K562 (cell line): Measurements from ENCODE around the gene AGXT. TPM values are rescaled to one million over a fixed set of nuclear protein-coding genes. Genes with fewer than 3 reads are reported as not detected.

Source experiments
- ATAC-seq: fragments of 200-7000 bp; cut with Tn5 transposase; 3 replicates; pipeline ENCODE4 v1.9.1; 2020; ENCODE audit warnings: moderate library complexity
- BruUV-seq: library from RNA; stranded (reverse); fragments of 400-500 nt; replicated peaks from 2 replicates; lab custom pipeline; 2021; lab: Mats Ljungman, UMichigan
- CTCF ChIA-PET: fragments of 300-600 bp; formaldehyde crosslinking; extraction: SDS; loops from one replicate; lab custom pipeline; 2021; ENCODE audit warnings: low intra/inter-chr PET ratio; lab: Yijun Ruan, JAX
- POLR2A ChIA-PET: fragments of 300-600, 350-650 bp; sonication (Branson Sonifier 250); formaldehyde crosslinking; extraction: SDS; loops from one replicate; lab custom pipeline; 2021; ENCODE audit warnings: antibody characterized with exemption, inconsistent platforms; lab: Yijun Ruan, JAX
- DNase-seq, 4 experiments: peaks; one replicate each; pipeline versions ENCODE4 v3.0.0 to v3.0.0-alpha.2; 2011 to 2018; ENCODE audit warnings: low spot score in 3 of 4, mixed read lengths in 3 of 4; ENCODE audit errors: extremely low read depth in 1 of 4
- FAIRE-seq: peaks from 2 replicates; lab custom pipeline; 2011; peaks lifted over from hg19 to GRCh38; lab: Jason Lieb, UNC
- H2AFZ ChIP-seq: 2 replicates; pipeline ENCODE4 v1.6.0; 2011; ENCODE audit warnings: low read depth, low read length, control low read depth, inconsistent platforms
- H3K27ac ChIP-seq: fragments of 200-600 bp; 3 replicates; pipeline ENCODE4 v1.8.0; 2011; ENCODE audit warnings: low read depth, mild to moderate bottlenecking, control low read depth, inconsistent platforms, low read length, moderate library complexity, mixed read lengths; ENCODE audit errors: extremely low read depth
- H3K27me3 ChIP-seq, 2 experiments: fragments of 300-600 bp in 1 of 2; 2 replicates in 1 of 2; 3 replicates in 1 of 2; pipeline versions ENCODE4 v1.6.0 to v1.8.0; 2011; ENCODE audit warnings: inconsistent platforms in 2 of 2, low read length in 2 of 2, mild to moderate bottlenecking in 1 of 2, mixed read lengths in 1 of 2, moderate library complexity in 1 of 2; ENCODE audit not compliant: control insufficient read depth in 2 of 2, insufficient read depth in 2 of 2
- H3K36me3 ChIP-seq: fragments of 300-600 bp; 3 replicates; pipeline ENCODE4 v1.8.0; 2011; ENCODE audit warnings: mild to moderate bottlenecking, low read length, inconsistent platforms; ENCODE audit not compliant: control insufficient read depth, insufficient read depth
- H3K4me1 ChIP-seq, 2 experiments: fragments of 200-600 bp in 1 of 2; replicated peaks in 1 of 2; 2 replicates in 1 of 2; 3 replicates in 1 of 2; pipeline versions ENCODE4 v1.5.1 to v1.8.0; 2011; ENCODE audit warnings: inconsistent platforms in 2 of 2, low read length in 2 of 2, mild to moderate bottlenecking in 1 of 2, mixed read lengths in 1 of 2, moderate library complexity in 1 of 2; ENCODE audit not compliant: control insufficient read depth in 2 of 2, insufficient read depth in 2 of 2
- H3K4me2 ChIP-seq: 2 replicates; pipeline ENCODE4 v1.6.1; 2011; ENCODE audit warnings: low read length, control low read depth, inconsistent platforms, mixed read lengths; ENCODE audit not compliant: insufficient read depth
- H3K4me3 ChIP-seq: fragments of 200-600 bp; sonication (generic), shearing (Covaris generic); 2 replicates; pipeline ENCODE4 v1.5.1; 2016; ENCODE audit warnings: control low read depth, inconsistent platforms
- H3K79me2 ChIP-seq: fragments of 200-600 bp; 3 replicates; pipeline ENCODE4 v1.8.0; 2011; ENCODE audit warnings: low read length, inconsistent platforms; ENCODE audit not compliant: control insufficient read depth, insufficient read depth
- H3K9ac ChIP-seq, 2 experiments: 2 replicates each; pipeline versions ENCODE4 v1.6.0 to v1.6.1; 2011; ENCODE audit warnings: low read depth in 2 of 2, low read length in 2 of 2, control low read depth in 1 of 2, inconsistent platforms in 1 of 2, mild to moderate bottlenecking in 1 of 2, mixed read lengths in 1 of 2; ENCODE audit not compliant: insufficient read depth in 1 of 2
- H3K9me1 ChIP-seq: one replicate; pipeline ENCODE4 v1.6.0; 2011; ENCODE audit warnings: inconsistent platforms, mild to moderate bottlenecking, low read length, moderate library complexity; ENCODE audit not compliant: control insufficient read depth, insufficient read depth
- H3K9me3 ChIP-seq: replicated peaks from 2 replicates; pipeline ENCODE4 v1.5.1; 2011; ENCODE audit warnings: low read depth, low read length, inconsistent platforms; ENCODE audit not compliant: control insufficient read depth, insufficient read depth
- H4K20me1 ChIP-seq: replicated peaks from 2 replicates; pipeline ENCODE4 v1.6.1; 2011; ENCODE audit warnings: low read length, inconsistent platforms, mixed read lengths; ENCODE audit not compliant: control insufficient read depth, insufficient read depth
- ESRRA ChIP-seq: fragments of 450-650 bp; IDR thresholded peaks from 2 replicates; pipeline ENCODE4 v1.6.1; 2014; ENCODE audit warnings: low read depth, mild to moderate bottlenecking, moderate library complexity, borderline replicate concordance
- WGBS: fragments of 100-300 bp; shearing (Covaris generic); methylation state at CpG from one replicate; pipeline ENCODE4 v1.1.6; 2016; ENCODE audit warnings: low coverage, mixed read lengths; ENCODE audit not compliant: insufficient coverage; ENCODE audit errors: missing lambda C conversion rate; 5-methylcytosine and 5-hydroxymethylcytosine counted together
- in situ Hi-C: fragments of 300-500 bp; cut with MboI; formaldehyde crosslinking; loops from 4 replicates; pipeline ENCODE4 v1.15.0; 2018; ENCODE audit warnings: inconsistent platforms, mixed read lengths
- intact Hi-C: fragments of 100-400 bp; cut with micrococcal nuclease; formaldehyde crosslinking; loops from 2 replicates; pipeline ENCODE4 v1.14.2; 2022
- polyA plus RNA-seq, 8 experiments: library from polyadenylated mRNA; depleted of rRNA in 4 of 8; stranded (reverse) in 5 of 8; unstranded in 3 of 8; fragments of >200 nt; fragmentation: Nextera tagmentation in 2 of 8; fragmentation: Illumina TruSeq in 1 of 8; extraction: Ambion mirVana in 2 of 8; extraction: Trizol in 1 of 8; gene quantifications; 2 replicates each; pipeline versions ENCODE4 v1.2.1 to v1.2.3, GENCODE V29; 2011 to 2014; ENCODE audit warnings: inconsistent platforms in 1 of 8, missing spikeins in 1 of 8
- total RNA-seq, 7 experiments: library from RNA; depleted of rRNA in 6 of 7; stranded (reverse); fragments of >200 nt in 6 of 7; fragmentation: Illumina TruSeq in 2 of 7; extraction: Trizol in 2 of 7; gene quantifications; 2 replicates each; pipeline versions ENCODE4 v1.2.1 to v1.2.3, GENCODE V29; 2011 to 2021; ENCODE audit warnings: low replicate concordance in 1 of 7
- TF ChIP-seq, protein P1 (sequence below): sonication (generic); formaldehyde crosslinking; IDR thresholded peaks from 2 replicates; pipeline ENCODE4 v1.8.1; 2023; ENCODE audit warnings: missing genetic modification reagents, mild to moderate bottlenecking, borderline replicate concordance
- TF ChIP-seq, protein P2 (sequence below): fragments of 150-350 bp; conservative IDR thresholded peaks from 2 replicates; pipeline ENCODE4 v1.6.1; 2014; ENCODE audit warnings: low read length
- TF ChIP-seq, protein P3 (sequence below), 2 experiments: fragments of 450-650 bp; formaldehyde crosslinking in 1 of 2; IDR thresholded peaks; 2 replicates each; pipeline versions ENCODE4 v1.4.0 to v1.6.1; 2014 to 2020; ENCODE audit warnings: mild to moderate bottlenecking in 2 of 2, borderline replicate concordance in 1 of 2, low read depth in 1 of 2

The AGXT gene
- total and polyA plus RNA-seq, 9 of the 15 experiments (the other 6 are each of a cell fraction or from before 2014, with no cell fraction given) = 0.18 TPM; not detected in 8

DNA sequence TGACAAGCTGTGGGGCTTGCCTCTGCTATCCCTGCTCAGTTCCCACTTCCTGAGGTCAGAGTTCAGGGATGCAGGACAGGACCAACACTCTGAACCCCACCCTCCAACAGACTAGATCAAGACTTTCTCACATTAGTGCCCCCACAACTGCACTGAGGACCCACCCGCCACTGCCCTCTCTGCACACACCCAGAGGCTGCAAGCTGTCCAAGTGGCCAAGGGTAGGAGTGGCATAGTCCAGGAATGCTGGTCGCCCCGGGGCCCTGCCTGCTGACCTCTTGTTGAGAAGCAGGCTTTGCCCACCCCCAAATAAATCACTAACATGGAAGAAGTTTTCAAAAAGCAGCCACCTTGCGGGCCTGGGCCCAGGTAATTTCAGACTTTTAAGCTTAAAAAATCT, 43.1 kb upstream of the AGXT start:
- DNase-seq (no peak), ATAC-seq (no peak), FAIRE-seq (no peak)
- no peak overlapping the region for H3K4me3 ChIP-seq
- no peaks in the 10 kb centered on the region for H3K36me3 ChIP-seq
- H3K9me1 ChIP-seq = no peaks in the 10 kb centered on the region
- WGBS = 0% methylated on average over 2 of the region's 4 CpGs
- no peaks in the 10 kb centered on the region for H3K79me2 ChIP-seq
- no TSS peak for BruUV-seq
- in situ Hi-C loops (no loop called here), intact Hi-C loops (no loop called here)
- no peak overlapping the region for H2AFZ ChIP-seq
- no peak overlapping the region for H3K4me2 ChIP-seq
- H3K9me3 ChIP-seq = no peaks in the 10 kb centered on the region
- no peaks in the 10 kb centered on the region for H3K4me1 ChIP-seq
- H4K20me1 ChIP-seq = no peaks in the 10 kb centered on the region
- no peak overlapping the region for H3K9ac ChIP-seq
- ChIA-PET POLR2A (no interaction called here), CTCF (no interaction called here)
- peaks cover 4 to 42% of the 10 kb centered on the region in 2 experiments; a peak in 4 of 5 replicates for H3K27me3 ChIP-seq
- no peak overlapping the region for H3K27ac ChIP-seq
- TF ChIP-seq ESRRA = no peak
- TF ChIP-seq, protein P1, sequence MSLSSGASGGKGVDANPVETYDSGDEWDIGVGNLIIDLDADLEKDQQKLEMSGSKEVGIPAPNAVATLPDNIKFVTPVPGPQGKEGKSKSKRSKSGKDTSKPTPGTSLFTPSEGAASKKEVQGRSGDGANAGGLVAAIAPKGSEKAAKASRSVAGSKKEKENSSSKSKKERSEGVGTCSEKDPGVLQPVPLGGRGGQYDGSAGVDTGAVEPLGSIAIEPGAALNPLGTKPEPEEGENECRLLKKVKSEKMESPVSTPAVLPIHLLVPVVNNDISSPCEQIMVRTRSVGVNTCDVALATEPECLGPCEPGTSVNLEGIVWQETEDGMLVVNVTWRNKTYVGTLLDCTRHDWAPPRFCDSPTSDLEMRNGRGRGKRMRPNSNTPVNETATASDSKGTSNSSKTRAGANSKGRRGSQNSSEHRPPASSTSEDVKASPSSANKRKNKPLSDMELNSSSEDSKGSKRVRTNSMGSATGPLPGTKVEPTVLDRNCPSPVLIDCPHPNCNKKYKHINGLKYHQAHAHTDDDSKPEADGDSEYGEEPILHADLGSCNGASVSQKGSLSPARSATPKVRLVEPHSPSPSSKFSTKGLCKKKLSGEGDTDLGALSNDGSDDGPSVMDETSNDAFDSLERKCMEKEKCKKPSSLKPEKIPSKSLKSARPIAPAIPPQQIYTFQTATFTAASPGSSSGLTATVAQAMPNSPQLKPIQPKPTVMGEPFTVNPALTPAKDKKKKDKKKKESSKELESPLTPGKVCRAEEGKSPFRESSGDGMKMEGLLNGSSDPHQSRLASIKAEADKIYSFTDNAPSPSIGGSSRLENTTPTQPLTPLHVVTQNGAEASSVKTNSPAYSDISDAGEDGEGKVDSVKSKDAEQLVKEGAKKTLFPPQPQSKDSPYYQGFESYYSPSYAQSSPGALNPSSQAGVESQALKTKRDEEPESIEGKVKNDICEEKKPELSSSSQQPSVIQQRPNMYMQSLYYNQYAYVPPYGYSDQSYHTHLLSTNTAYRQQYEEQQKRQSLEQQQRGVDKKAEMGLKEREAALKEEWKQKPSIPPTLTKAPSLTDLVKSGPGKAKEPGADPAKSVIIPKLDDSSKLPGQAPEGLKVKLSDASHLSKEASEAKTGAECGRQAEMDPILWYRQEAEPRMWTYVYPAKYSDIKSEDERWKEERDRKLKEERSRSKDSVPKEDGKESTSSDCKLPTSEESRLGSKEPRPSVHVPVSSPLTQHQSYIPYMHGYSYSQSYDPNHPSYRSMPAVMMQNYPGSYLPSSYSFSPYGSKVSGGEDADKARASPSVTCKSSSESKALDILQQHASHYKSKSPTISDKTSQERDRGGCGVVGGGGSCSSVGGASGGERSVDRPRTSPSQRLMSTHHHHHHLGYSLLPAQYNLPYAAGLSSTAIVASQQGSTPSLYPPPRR (CRISPR knock-in tag) = no peak
- TF ChIP-seq, protein P2, sequence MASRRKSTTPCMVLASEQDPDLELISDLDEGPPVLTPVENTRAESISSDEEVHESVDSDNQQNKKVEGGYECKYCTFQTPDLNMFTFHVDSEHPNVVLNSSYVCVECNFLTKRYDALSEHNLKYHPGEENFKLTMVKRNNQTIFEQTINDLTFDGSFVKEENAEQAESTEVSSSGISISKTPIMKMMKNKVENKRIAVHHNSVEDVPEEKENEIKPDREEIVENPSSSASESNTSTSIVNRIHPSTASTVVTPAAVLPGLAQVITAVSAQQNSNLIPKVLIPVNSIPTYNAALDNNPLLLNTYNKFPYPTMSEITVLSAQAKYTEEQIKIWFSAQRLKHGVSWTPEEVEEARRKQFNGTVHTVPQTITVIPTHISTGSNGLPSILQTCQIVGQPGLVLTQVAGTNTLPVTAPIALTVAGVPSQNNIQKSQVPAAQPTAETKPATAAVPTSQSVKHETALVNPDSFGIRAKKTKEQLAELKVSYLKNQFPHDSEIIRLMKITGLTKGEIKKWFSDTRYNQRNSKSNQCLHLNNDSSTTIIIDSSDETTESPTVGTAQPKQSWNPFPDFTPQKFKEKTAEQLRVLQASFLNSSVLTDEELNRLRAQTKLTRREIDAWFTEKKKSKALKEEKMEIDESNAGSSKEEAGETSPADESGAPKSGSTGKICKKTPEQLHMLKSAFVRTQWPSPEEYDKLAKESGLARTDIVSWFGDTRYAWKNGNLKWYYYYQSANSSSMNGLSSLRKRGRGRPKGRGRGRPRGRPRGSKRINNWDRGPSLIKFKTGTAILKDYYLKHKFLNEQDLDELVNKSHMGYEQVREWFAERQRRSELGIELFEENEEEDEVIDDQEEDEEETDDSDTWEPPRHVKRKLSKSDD = no peak
- TF ChIP-seq, protein P3, sequence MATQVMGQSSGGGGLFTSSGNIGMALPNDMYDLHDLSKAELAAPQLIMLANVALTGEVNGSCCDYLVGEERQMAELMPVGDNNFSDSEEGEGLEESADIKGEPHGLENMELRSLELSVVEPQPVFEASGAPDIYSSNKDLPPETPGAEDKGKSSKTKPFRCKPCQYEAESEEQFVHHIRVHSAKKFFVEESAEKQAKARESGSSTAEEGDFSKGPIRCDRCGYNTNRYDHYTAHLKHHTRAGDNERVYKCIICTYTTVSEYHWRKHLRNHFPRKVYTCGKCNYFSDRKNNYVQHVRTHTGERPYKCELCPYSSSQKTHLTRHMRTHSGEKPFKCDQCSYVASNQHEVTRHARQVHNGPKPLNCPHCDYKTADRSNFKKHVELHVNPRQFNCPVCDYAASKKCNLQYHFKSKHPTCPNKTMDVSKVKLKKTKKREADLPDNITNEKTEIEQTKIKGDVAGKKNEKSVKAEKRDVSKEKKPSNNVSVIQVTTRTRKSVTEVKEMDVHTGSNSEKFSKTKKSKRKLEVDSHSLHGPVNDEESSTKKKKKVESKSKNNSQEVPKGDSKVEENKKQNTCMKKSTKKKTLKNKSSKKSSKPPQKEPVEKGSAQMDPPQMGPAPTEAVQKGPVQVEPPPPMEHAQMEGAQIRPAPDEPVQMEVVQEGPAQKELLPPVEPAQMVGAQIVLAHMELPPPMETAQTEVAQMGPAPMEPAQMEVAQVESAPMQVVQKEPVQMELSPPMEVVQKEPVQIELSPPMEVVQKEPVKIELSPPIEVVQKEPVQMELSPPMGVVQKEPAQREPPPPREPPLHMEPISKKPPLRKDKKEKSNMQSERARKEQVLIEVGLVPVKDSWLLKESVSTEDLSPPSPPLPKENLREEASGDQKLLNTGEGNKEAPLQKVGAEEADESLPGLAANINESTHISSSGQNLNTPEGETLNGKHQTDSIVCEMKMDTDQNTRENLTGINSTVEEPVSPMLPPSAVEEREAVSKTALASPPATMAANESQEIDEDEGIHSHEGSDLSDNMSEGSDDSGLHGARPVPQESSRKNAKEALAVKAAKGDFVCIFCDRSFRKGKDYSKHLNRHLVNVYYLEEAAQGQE (IDR thresholded peaks at IDR 0.05; ENCODE audit: borderline replicate concordance) = no peak
- TF ChIP-seq, protein P3 (CRISPR knock-in tag; IDR thresholded peaks at IDR 0.05; ENCODE audit: low read depth) = no peak
